ENCODE results near the gene OLA1. TPM values are rescaled to one million over a fixed set of nuclear protein-coding genes. Genes with fewer than 3 reads are reported as not detected.
"Not testable (repeated sequence)": the region's sequence is repeated elsewhere in the genome, so short reads cannot be mapped to it uniquely, and the experiment has no call there.

OLA1 gene
- total and polyA plus RNA-seq, 2 experiments from 2014 or later, result 94.0 to 150 TPM

DNA sequence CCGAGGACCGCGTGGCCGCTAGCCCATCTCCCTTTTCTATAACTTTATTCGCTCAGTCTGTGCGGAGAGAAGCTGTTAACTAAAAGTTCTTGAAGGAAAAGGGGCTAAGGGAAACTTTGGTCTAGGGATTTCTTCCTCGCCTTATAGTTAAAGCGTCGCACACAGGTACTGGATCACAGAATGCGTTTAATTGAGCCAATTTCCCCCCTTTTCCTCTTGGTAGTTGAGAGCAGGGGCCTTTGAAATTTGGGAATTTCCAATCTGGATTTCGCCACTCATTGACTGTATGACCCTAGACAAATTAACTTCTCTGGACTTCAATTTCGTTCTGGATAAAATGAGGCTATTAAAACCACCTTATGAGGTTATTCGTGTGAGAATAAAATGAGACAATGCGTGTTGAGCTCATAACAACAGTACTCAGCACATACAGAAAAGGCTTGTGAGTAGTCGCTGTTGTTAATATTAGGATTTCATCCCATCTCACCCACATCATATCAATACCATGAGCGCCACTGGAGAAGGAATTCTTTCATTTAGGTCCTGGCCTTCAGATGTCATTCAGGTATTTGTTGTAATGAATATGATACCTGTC is 763 bp upstream of the OLA1 start:
- H3K27ac ChIP-seq, result peak overlapping the region; percentile 86
- no peak for DNase-seq (ENCODE audit: low read depth in 1 of 2, low spot score in 1 of 2)
- H3K4me1 ChIP-seq (ENCODE audit: low read depth), result peaks cover 8% of the 10 kb centered on the region
- TF ChIP-seq, protein P1, sequence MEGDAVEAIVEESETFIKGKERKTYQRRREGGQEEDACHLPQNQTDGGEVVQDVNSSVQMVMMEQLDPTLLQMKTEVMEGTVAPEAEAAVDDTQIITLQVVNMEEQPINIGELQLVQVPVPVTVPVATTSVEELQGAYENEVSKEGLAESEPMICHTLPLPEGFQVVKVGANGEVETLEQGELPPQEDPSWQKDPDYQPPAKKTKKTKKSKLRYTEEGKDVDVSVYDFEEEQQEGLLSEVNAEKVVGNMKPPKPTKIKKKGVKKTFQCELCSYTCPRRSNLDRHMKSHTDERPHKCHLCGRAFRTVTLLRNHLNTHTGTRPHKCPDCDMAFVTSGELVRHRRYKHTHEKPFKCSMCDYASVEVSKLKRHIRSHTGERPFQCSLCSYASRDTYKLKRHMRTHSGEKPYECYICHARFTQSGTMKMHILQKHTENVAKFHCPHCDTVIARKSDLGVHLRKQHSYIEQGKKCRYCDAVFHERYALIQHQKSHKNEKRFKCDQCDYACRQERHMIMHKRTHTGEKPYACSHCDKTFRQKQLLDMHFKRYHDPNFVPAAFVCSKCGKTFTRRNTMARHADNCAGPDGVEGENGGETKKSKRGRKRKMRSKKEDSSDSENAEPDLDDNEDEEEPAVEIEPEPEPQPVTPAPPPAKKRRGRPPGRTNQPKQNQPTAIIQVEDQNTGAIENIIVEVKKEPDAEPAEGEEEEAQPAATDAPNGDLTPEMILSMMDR (IDR thresholded peaks at IDR 0.05; ENCODE audit: low read depth, low read length), result no peak
- H3K4me3 ChIP-seq, result peak overlapping the region; percentile 56
- peaks cover 6% of the 10 kb centered on the region for H3K36me3 ChIP-seq
- H3K27me3 ChIP-seq, result no peaks in the 10 kb centered on the region
- H3K9me3 ChIP-seq (ENCODE audit: low read depth), result no peaks in the 10 kb centered on the region

DNA sequence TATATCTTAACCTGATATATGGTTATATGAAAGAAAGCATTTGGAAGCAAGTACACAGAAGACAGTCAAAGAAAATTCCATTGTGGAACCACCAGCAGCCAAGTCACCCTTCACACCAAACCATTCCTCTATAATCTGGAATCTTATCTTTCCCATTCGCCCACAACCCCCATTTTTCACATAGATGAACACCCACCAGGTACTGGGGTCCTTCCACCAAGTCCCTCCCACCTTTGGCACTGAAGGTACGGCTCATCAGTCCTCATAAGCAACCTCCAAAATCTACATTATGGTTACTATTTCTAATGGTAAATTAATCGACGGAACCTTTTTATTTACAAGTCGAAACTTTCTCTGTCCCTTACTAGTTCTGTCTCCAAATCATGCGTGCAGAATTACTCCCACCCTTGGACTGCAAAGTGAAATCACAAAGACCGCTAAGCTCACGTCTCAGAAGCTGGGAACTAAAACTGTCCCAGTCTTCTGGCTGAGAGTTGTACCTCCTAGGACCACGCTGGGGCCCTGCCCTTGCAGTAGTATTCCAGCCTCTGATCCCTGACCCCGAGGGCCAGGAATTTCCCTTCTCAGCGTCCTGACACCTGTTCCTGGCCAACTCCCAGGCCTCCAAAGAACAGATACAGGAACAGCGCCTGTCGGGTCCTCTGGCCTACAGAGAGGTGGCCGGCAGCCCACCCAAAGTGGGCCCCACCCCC is 702 bp downstream of the OLA1 start:
- no peaks in the 10 kb centered on the region for H3K27me3 ChIP-seq
- peaks cover 6% of the 10 kb centered on the region for H3K36me3 ChIP-seq
- H3K9me3 ChIP-seq (ENCODE audit: low read depth), result no peaks in the 10 kb centered on the region
- peak in 1 of 2 donors; percentile 19 for DNase-seq (ENCODE audit: low read depth in 1 of 2, low spot score in 1 of 2)
- peak overlapping the region; percentile 85 for H3K27ac ChIP-seq
- TF ChIP-seq, protein P1 (IDR thresholded peaks at IDR 0.05; ENCODE audit: low read depth, low read length), result no peak
- H3K4me1 ChIP-seq (ENCODE audit: low read depth), result peaks cover 8% of the 10 kb centered on the region
- H3K4me3 ChIP-seq, result peak overlapping the region; percentile 56

DNA sequence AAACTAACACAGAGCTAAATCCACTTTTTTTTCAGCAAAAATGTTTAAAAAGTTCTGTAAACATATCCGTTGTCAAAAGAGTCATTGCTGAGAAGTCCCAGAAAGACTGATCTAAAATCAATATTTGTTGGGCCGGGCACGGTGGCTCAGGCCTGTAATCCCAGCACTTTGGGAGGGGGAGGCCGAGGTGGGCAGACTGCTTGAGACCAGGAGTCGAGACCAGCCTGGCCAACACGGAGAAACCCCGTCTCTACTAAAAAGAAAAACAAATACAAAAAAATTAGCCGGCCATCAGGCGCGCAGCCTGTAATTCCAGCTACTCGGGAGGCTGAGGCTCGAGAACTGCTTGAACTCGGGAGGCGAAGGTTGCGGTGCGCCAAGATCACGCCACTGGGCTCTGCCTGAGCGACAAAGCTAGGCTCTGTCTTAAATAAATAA is 1.4 kb downstream of the OLA1 start:
- peaks cover 8% of the 10 kb centered on the region for H3K4me1 ChIP-seq (ENCODE audit: low read depth)
- peaks cover 6% of the 10 kb centered on the region for H3K36me3 ChIP-seq
- H3K4me3 ChIP-seq, result peak overlapping the region; percentile 56
- DNase-seq (ENCODE audit: low read depth in 1 of 2, low spot score in 1 of 2), result no peak
- H3K9me3 ChIP-seq (ENCODE audit: low read depth), result no peaks in the 10 kb centered on the region
- TF ChIP-seq, protein P1 (IDR thresholded peaks at IDR 0.05; ENCODE audit: low read depth, low read length), result no peak
- no peaks in the 10 kb centered on the region for H3K27me3 ChIP-seq
- peak overlapping the region; percentile 85 for H3K27ac ChIP-seq

DNA sequence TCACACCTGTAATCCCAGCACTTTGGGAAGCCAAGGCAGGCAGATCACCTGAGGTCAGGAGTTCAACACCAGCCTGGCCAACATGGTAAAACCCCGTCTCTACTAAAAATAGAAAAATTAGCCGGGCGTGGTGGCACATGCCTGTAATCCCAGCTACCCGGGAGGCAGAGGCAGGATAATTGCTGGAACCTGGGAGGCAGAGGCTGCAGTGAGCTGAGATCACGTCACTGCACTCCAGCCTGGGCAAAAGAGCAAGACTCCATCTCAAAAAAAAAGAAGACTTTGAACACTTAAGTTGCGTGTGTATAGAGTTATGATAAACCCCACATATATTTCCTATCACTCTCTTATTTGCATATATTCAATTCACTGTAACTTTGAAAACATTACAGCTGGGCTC is 2.7 kb downstream of the OLA1 start:
- not testable (repeated sequence) for H3K36me3 ChIP-seq; H3K4me3 ChIP-seq; H3K27ac ChIP-seq; H3K27me3 ChIP-seq; DNase-seq (ENCODE audit: low read depth in 1 of 2, low spot score in 1 of 2); H3K4me1 ChIP-seq (ENCODE audit: low read depth); H3K9me3 ChIP-seq (ENCODE audit: low read depth)

DNA sequence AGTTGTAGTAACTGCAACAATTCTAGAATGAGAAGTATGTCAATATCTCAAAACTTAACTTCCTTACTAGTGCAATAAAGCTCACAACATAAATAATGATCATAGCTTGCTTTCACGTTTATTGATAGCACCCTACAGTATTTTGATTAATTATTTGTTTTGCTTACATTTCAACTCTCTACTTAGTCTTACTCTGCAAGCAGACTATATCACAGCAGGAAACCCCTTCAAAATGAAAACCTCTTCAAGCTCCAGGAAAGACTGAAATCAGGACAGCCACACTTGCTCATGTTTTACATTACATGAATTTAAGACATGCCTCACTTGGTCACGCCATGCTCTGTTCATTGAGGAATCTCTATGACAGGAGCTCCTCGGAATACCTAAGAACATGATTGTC is 3.3 kb downstream of the OLA1 start:
- TF ChIP-seq, protein P1 (IDR thresholded peaks at IDR 0.05; ENCODE audit: low read depth, low read length), result no peak

DNA sequence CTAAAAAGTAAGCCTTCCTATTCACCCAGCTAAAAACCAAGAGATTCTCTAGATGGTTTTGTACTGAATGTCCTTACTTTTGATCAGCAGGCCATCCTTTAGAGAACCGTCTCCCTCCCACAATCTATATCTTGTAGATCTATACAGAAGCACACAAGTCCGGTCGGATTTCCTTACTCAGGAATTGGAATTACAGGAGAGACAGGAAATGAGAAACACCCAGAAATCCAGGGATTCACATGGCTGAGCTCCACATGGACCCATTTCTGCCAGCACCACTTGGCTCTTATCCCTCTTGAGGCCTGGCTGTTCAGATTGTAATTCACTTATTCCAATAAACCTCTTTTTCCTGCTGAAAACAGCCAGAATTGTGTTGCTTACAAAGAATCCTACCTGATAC is 4.5 kb downstream of the OLA1 start:
- no peaks in the 10 kb centered on the region for H3K9me3 ChIP-seq (ENCODE audit: low read depth)
- TF ChIP-seq, protein P1 (IDR thresholded peaks at IDR 0.05; ENCODE audit: low read depth, low read length), result no peak
- H3K4me1 ChIP-seq (ENCODE audit: low read depth), result peaks cover 8% of the 10 kb centered on the region
- no peak for DNase-seq (ENCODE audit: low read depth in 1 of 2, low spot score in 1 of 2)
- H3K4me3 ChIP-seq, result no peak overlapping the region
- peaks cover 6% of the 10 kb centered on the region for H3K36me3 ChIP-seq
- H3K27ac ChIP-seq, result no peak overlapping the region
- no peaks in the 10 kb centered on the region for H3K27me3 ChIP-seq

More for the DNA sequence above, 3.3 kb downstream of the OLA1 start:
- no peak overlapping the region for H3K27ac ChIP-seq
- H3K36me3 ChIP-seq, result peaks cover 6% of the 10 kb centered on the region
- no peaks in the 10 kb centered on the region for H3K9me3 ChIP-seq (ENCODE audit: low read depth)
- H3K4me1 ChIP-seq (ENCODE audit: low read depth), result peaks cover 8% of the 10 kb centered on the region
- no peak overlapping the region for H3K4me3 ChIP-seq
- no peaks in the 10 kb centered on the region for H3K27me3 ChIP-seq
- no peak for DNase-seq (ENCODE audit: low read depth in 1 of 2, low spot score in 1 of 2)

Measured in cardiac muscle cell (in vitro differentiated cells and primary cell).